OCI-M1 (cell line): ENCODE data around the gene OLFM2.
"Not testable (repeated sequence)": the region's sequence is repeated elsewhere in the genome, so short reads cannot be mapped to it uniquely, and the experiment has no call there.

Experiments
- DNase-seq: peaks from one replicate; lab custom pipeline; 2025; lab: John Stamatoyannopoulos, UW

OLFM2 gene

DNA sequence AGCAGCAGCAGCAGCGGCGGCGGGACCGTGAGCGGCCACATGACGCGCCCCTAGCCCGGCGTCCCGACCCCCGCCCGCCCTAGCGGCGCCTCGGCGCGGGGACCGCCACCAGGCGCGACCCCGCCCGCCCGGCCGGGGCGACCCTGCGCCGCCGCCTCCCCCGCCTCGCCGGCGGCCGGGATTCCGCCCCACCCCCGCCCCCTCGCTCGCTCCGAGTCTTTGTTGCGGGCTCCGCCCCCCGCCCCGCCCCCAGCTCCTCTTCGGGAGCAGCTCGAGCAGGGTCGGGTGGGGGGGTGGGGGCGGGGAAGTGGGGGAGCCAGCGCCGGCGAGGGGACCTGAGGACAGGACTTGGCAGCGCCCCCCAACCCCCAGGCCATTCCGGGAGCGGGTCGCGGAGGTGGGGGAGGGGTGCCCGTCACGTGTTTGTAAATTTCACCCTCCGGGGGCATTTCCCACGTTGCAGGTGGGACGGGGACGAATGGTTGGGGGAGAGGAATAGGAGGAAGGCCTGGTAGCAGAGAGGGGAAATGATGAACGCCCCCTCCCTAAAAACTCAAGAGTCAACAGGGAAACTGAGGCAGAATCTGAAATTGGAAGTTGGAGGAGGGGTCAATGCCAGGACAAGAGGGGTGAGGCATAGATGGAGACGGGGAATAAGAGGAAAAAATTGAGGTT, at the start of gene OLFM2:
TSS of gene OLFM2 (minus strand) at position 190 of the 675 bp plus-strand sequence. CDS start at position 41, 149 bp downstream.
- DNase-seq = no peak

DNA sequence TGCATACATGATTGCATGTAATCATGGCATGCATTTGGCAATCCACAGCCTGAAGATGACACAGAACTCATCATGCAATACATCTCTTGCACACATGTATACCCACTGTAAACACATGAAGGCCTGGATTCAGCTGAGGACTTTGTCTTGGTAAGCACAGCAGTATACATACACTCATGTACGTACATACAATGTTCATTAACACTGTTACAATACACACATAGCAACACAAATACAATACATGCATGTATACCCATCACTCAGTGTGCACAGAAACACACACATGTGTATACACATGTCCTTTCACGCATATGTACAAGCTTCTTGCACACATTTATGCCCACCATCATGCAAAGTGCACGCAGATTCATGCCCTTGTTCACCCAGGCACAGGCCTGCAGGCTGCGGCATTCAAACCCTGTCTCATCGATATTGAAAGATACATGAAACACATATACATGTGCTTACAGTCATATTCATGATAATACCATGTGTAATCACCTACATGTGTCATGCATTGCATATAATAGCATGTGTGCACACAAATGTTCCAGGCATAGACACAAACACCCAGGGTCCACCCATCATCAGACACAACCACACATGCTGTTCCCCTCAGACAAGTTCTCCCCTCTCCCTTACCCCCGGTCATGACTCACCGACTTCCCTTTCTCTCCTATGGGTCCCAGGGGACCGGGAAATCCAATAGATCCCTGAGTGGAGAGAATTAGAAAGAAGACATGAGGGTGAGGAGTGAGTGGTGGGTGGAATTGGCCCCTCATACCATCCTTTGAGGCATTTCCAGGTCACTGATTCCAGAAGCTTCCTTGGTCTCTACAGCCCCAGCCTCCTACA, 45.3 kb upstream of the OLFM2 start:
- no peak for DNase-seq

DNA sequence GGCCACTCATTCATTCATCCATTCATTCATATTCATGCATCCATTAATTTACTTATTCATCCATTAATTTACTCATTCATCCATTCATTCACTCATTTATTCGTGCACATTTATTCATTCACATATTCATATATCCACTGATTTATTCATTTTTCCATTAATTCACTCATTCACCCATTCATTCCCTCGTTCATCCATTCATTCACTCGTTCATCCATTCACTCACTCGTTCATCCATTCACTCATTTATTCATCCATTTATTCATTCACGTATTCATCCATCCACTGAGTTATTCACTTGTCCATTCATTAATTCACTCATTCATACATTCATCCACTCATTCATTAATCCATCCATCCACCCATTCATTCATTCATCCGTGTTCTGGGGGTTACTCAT, 35.8 kb upstream of the OLFM2 start:
- no peak for DNase-seq

DNA sequence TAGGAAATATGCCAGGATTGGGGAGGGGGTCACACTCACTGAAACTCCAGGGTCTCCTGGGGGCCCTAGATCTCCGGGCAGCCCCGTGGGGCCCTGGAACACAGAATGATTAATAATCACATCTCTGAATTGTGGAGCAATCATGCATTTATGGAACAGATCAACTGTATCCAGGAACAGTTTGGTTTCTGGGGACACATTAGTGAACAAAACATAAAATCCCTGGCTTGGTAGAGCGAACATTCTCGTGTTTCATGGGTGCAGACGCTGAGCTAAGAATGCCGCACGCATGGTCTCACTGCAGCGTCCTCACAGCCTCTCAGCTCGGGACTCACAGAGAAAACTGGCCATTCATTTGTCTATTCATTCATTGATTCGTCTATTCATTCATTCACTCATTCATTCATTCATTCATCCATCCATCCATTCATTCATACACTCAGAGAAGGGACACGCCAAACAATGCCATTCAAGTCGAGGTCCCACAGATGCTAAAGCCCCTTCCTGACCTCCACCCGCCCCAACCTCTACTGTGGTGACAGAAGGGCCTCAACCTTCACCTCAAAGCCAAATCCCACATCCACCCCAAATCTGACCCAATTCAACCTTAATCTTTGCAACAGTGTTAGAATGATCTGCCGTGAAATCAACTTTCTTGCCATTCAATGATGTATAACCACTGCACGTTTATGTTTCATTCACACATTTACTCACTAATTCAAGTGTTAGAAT, 35.0 kb upstream of the OLFM2 start:
- no peak for DNase-seq

DNA sequence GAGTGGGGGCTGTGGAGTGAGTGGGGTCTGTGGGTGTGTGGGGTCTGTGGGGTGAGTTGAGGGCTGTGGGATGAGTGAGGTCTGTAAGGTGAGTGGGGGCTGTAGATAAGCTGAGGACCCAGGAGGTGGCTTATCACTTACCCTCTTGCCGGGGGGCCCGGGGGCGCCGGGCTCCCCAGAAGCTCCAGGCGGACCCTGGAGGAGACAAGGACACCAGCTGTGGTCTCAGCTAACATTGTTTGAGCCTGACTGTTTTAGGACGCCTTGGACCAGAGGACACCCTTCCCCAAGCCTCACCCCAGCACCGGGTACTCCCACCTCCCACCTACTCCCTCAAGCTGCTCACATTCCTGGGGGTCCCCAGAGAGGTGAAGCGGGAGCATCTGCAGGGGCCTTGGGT, 34.2 kb upstream of the OLFM2 start:
- no peak for DNase-seq

DNA sequence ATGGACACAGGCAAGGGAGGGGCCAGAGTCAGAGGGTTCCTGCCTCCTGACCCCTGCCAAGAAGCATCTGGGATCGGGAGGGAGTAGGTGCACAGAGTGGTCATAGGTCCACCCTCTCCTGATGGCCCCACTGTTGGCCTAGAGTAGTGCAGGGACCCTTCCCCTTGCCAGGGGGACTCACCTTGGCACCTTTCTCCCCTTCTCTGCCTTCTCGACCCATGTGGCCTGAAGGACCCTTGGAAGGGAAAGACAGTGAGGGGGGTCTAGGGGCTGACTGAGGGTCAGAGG, 33.3 kb upstream of the OLFM2 start:
- no peak for DNase-seq

DNA sequence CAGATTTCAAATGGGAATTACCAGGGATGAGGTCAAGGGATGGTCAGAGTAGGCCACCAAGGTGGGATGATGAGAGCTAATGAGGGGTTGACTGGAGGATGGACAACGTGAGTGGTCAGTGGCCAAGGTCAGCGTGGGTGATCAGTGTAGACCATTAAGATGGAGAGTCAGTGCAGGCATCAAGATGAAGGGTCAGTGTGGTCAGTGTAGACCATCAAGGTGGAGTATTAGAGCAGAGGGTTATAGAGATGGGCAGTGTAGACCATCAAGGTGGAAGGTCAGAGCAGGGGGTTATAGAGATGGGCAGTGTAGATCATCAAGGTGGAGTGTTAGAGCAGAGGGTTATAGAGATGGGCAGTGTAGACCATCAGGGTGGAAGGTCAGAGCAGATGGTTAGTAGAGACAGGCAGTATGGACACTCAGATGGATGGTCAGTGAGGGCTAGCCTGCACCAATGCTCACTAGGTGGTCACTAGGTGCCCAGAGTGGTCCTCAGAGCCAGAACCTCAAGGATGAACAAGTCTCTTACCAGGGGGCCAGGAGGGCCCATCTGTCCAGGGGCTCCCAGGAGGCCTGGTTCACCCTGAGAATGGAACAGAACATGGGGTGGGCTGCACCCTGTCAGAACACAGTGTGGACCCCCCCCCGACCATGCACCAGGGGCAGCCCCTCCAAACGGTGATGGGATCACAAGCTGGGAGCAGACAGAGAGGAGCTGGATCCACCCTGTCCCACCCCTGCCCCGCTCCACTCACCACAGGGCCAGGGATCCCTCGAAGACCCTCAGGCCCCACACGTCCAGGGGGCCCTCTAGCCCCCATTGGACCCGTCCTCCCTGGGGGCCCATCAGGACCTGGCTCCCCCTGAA, 32.7 kb upstream of the OLFM2 start:
- DNase-seq = no peak

DNA sequence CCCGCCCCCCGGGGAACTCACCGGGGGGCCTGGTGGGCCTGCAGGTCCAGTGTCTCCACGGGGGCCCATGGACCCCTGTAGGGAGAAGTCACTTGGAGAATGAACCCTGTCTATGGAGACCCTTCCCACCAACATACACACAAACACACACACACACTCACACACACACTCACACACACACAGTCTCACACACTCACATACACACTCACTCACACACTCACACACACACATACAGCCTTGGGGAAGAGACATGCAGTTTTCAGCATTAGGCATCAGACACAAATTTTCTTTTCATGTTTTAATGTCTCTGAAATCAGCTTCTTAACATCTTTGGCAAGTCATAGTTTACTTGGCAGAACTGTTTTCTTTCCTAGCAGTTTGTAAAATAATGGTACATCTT, 31.0 kb upstream of the OLFM2 start:
- no peak for DNase-seq

DNA sequence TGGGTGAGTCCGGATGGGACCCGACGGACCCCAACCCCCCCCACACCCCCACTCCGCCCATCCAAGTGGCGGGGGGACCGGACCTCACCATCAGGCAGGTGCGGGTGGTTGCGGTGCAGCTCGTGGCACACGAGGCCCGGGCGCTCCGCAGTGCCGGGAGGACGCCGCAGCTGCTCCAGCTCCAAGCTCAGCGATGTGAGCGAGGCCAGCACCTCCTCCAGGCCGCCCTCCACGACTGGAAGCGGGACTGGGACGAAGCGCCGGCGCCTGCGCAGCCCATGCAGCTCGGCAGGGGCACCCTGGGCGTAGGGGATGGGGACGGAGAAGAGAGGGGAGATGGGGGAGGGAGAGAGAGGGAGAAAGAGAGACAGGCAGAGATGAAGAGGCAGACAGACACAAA, 30.1 kb upstream of the OLFM2 start:
- no peak for DNase-seq

DNA sequence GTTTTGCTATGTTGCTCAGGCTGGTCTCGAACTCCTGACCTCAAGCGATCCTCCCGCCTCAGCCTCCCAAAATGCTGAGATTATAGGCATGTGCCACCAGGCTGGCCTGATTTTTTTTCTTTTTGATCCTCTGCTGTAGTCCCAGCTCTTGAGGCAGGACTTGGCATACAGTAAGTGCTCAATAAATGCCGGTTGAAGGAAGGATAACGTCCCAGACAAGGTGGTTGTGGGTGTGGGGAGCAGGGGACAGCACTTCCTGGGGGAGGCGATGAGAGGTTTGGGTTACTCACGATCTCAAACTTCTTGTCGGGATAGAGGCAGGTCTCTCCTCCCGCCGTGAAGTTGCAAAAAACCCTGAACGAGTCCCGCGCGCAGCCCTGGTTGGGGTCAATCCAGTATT, 29.7 kb upstream of the OLFM2 start:
- no peak for DNase-seq

DNA sequence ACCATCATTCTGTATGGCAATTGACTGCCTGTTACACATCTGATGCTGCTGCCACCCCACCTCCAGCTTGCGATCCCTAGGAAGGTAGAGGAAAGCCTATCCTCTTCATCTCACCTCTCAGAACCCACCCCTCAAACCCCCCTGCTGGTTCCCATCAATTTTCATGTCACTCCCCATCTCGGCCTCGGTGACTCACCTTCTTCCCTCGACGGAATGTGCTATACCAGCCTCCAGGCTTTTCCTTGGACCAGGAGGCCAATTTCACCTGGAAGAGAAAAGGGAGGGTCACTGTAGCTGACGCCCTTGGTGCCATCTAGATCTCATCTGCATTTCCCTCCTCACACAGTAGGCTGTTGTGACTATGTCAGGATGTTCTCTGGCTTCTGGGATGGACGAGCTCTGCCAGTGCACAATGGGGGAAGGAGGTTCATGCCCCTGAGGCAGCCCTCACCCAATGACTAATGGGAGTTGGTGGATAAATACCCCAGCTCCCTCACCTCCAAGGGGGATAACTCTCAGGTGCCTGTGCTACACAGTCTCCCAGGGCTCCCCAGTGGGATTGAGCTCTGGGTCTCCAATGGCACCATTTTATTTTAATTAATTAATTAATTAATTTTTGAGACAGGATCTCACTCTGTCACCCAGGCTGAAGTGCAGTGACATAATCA, 26.4 kb upstream of the OLFM2 start:
- DNase-seq = no peak

DNA sequence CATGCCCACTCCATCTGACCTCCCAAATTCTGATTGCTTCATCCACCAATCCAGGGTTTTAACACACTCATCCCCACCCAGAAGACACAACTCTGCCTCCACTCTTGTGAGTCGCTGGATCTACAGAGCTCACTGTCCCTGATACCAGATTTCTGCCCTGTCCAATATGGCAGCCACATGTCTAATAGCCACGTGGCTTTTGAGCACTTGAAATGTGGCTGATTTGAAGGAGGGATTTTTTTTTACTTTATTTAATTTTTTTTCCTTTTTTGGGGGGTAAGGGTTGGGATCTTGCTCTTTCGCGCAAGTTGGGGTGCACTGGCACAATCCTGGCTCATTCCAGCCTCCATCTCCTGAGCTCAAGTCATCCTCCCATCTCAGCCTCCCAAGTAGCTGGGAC, 24.8 kb upstream of the OLFM2 start:
- no peak for DNase-seq

DNA sequence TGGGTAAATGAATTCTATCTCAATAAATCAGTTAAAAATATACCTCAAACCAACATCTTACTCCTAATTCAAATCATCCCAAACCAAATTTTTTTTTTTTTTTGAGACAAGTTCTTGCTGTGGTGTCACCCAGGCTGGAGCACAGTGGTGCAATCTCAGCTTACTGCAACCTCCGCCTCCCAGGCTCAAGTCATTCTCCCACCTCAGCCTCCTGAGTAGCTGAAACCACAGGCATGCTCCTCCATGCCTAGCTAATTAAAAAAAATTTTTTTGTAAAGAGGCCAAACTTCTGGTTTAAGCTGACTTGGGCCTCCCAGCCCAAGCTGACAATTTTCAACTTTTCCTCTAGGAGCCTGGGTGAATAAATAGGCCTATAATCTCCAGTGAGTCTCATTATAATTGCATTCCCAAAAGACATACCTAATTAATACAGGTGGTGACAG, 22.1 kb upstream of the OLFM2 start:
- DNase-seq = no peak

DNA sequence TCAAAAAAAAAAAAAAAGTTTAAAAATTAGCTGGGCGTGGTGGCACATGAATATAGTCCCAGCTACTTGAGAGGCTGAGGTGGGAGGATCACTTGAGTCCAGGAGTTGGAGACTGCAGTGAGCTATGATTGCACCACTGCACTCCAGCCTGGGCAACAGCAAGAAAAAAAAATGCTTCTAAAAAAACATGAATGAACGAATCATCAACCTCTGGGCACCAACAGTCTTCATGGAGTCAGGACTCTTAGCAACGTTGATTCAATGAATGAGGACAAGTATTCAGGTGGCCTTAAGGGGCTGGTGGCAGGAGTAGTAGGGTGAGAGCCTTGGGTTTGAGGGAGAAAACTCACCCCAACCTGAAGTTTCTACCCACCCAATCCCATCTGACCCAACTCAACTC, 20.6 kb upstream of the OLFM2 start:
- no peak for DNase-seq

DNA sequence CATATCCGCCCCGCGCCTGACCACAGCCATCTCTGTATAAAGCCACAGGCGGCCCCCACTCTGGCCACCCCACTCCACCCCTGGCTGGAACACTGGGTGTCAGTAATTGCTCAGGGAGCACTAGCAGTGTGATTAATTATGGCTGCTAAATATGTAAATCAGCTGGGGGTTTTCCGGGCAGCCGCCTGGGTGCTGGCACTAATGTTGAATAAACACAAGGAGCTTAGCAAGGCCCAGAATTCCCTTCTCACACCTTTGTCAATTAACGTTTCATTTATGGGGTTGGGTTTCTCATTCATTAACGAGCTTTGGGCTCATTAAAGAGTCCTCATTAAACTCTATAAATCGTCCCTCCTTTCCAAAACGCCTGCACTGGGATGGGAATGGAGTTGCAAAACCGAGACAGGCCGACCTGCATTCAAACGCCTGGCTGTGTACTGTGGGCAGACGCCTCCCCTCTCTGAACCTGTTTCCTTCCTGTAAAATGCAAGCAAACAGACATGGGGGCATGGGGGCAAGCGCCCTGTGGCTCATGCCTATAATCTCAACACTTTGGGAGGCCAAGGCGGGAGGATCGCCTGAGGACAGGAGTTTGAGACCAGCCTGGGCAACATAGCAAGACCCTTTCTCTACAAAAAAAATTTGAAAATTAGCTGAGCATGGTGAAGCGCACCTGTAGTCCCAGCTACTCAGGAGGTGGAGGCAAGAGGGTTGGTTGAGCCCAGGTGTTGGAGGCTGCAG, 17.7 kb upstream of the OLFM2 start:
- DNase-seq = no peak

DNA sequence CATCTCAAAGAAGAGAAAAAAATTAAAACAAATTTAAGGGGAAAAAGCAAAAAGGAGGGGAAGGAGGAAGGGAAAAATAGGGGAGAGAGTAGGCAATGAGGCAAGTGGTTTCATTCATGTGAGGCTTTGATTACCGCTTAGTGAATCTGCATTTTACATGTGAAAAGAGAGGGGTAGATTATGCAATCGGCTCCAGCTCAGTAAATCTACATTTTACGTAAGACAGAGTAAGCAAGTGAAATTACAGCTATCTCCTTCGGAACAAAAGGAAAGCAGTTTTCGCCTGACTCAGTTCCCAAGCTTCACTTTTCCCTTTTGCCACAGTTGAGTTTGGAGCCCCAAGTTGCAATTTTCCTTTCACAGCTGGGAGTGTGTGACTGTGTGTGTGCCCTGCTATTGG, 16.0 kb upstream of the OLFM2 start:
- DNase-seq = no peak

DNA sequence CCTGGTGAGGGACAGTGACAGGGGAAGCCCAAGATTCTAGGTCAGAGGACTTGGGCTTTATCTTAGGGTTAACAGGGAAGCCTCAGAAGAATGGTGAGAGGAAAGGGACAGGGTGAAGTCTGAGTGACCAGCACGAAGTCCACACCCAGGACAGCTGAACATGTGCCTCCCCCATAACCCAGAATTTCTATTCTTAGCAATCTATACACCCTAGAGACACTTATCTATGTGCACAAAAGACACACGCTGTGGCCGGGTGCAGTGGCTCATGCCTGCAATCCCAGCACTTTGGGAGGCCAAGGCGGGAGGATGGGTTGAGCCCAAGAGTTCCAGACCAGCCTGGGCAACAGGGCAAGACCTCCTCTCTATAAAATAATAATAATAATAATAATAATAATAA, 11.1 kb upstream of the OLFM2 start:
- DNase-seq = peak; percentile 64

DNA sequence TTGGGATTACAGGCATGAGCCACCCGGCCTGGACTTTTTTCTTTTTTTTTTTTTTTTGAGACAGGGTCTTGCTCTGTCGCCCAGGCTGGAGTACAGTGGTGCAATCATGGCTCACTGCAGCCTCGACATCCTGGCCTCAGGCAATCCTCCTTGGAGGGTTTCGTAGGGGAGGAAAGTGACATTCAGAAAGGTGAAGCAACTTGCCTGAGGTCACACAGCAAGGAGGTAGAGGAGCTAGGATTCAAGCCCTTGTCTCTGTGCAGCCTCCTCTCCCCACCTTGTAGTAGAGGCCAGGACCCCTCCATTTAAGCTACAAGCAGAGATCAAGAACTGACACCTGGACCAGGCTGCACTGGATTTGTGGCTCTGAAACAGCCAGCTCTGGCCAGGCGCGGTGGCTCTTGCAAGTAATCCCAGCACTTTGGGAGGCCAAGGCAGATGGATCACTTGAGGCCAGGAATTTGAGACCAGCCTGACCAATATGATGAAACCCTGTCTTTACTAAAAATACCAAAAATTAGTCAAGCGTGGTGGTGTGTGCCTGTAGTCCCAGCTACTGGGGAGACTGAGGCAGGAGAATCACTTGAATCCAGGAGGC, 10.3 kb upstream of the OLFM2 start:
- DNase-seq = not testable (repeated sequence)

DNA sequence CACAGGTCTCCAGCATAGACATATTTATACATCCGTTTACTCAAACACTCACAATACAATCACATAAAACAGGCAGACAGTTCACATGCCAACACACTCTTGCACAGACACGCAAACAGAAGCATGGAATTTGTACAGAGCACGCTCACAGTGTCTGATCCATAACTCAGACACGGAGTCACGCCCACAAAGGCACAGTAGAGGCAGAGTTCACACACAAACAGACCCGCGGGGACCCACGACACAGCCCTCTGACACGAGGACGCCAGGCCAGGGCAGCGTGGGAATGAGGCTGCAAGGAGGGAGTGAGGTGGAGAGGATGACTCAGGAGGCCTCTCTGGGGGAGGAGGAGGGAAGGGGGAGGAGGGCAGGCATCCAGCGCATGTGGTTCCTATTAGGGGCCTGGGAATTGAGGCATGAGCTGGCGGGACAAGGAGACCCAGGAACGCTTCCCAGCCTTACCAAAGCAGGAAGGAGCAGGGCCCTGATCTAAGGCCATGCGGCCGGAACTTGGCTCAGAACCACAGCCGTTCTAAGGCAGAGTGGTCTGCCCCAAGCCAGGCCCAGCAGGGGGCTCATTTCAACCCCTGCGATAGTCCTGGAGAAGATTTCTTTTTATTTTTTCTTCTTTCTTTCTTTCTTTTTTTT, 9.1 kb upstream of the OLFM2 start:
- peak; percentile 28 for DNase-seq

DNA sequence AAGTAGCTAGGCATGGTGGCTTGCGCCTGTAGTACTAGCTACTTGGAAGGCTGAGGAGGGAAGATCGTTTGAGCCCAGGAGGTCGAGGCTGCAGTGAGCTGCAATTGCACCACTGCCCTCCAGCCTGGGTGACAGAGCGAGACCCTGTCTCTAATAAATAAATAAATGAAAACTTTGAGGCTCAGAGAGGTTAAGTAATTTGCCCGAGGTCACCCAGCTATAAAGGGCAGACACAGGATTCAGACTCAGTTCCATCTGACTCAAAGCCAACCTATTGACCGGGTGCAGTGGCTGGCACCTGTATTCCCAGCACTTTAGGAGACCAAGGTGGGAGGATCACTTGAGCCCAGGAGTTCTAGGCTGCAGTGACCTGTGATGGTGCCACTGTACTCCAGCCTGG, 7.4 kb upstream of the OLFM2 start:
- no peak for DNase-seq
